ENCODE results near the gene GRIK2. TPM values are rescaled to one million over a fixed set of nuclear protein-coding genes. Genes with fewer than 3 reads are reported as not detected.

GRIK2 gene
- total and polyA plus RNA-seq, 2 donors (not counting 3 experiments of a cell fraction or from before 2014, with no cell fraction given): not detected

DNA sequence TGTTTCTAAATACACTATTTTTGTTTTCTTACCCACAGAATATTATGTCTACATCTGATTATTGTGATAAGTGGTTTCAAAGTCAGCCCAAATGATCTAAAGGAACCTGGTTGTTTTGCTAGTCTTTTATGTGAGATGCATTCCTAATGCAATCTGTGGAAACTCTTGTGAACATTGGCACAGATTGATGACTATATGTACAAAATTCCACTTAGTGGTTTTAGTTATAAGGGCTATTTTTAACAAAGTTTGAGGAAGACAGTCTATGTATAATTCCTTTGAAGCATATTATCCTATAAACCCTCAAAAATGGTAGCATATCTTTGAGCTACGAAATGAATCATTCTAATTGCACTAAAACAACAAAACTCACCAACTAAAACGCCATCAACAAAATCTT is 140.9 kb downstream of the GRIK2 start:
- Histone ChIP-seq H3K36me3 (ENCODE audit: control insufficient read depth in 2 of 2, extremely low read depth in 1 of 2, insufficient read depth in 2 of 2, low read length in 2 of 2) (no peaks in the 10 kb centered on the region), H3K4me1 (ENCODE audit: control insufficient read depth, extremely low read depth, insufficient read depth, low read length) (no peaks in the 10 kb centered on the region), H3K79me2 (ENCODE audit: control insufficient read depth, insufficient read depth, low read length) (no peaks in the 10 kb centered on the region), H3K4me3 (replicated peaks in 1 of 3; ENCODE audit: insufficient read depth in 1 of 3, low read depth in 1 of 3, low read length in 3 of 3) (no peak overlapping the region), H4K20me1 (replicated peaks; ENCODE audit: control insufficient read depth, extremely low read depth, insufficient read depth, low read length) (no peaks in the 10 kb centered on the region), H3K27ac (ENCODE audit: insufficient read depth, low read depth, low read length) (no peak overlapping the region), H2AFZ (ENCODE audit: low read depth, low read length) (no peak overlapping the region), H3K4me2 (ENCODE audit: insufficient read depth, low read length) (no peak overlapping the region), H3K9ac (replicated peaks; ENCODE audit: extremely low read depth, insufficient read depth, low read length) (no peak overlapping the region), H3K27me3 (ENCODE audit: control insufficient read depth in 2 of 2, insufficient read depth in 2 of 2, low read length in 2 of 2) (no peaks in the 10 kb centered on the region), H3K9me1 (replicated peaks; ENCODE audit: control insufficient read depth, extremely low read depth, insufficient read depth, low read length) (no peaks in the 10 kb centered on the region), H3K9me3 (replicated peaks; ENCODE audit: control insufficient read depth, insufficient read depth, low read length) (peaks cover 1% of the 10 kb centered on the region)
- FAIRE-seq (no peak), DNase-seq (ENCODE audit: low read depth, low spot score) (no peak)
- dilution Hi-C loops (cut with MboI; ENCODE audit: extremely low pct_ligation_motif_present, low sequenced_read_pairs) (no loop called here), intact Hi-C loops (cut with micrococcal nuclease) (no loop called here)
- ChIA-PET POLR2A (no interaction called here), CTCF (no interaction called here)
- BruUV-seq (replicated peaks): no TSS peak
- TF ChIP-seq, protein P1, sequence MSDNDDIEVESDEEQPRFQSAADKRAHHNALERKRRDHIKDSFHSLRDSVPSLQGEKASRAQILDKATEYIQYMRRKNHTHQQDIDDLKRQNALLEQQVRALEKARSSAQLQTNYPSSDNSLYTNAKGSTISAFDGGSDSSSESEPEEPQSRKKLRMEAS (IDR thresholded peaks at IDR 0.05; ENCODE audit: insufficient read depth, insufficient read length): no peak
- TF ChIP-seq JUN (IDR thresholded peaks at IDR 0.05; ENCODE audit: borderline replicate concordance, insufficient read depth, insufficient read length, low read depth): no peak
- TF ChIP-seq POLR2AphosphoS5 (IDR thresholded peaks at IDR 0.05; ENCODE audit: insufficient read depth, low read depth, low read length): no peak
- TF ChIP-seq EZH2 (IDR thresholded peaks at IDR 0.05; ENCODE audit: borderline replicate concordance, low read depth, low read length, severe bottlenecking): no peak
- TF ChIP-seq GATA2 (IDR thresholded peaks at IDR 0.05; ENCODE audit: insufficient read depth, insufficient read length, low read depth, low read length): no peak
- no peak for TF ChIP-seq POLR2A (IDR thresholded peaks at IDR 0.05; ENCODE audit: low read depth, low read length)
- TF ChIP-seq MYC (IDR thresholded peaks at IDR 0.05; ENCODE audit: low read depth, low read length): no peak
- TF ChIP-seq, protein P2, sequence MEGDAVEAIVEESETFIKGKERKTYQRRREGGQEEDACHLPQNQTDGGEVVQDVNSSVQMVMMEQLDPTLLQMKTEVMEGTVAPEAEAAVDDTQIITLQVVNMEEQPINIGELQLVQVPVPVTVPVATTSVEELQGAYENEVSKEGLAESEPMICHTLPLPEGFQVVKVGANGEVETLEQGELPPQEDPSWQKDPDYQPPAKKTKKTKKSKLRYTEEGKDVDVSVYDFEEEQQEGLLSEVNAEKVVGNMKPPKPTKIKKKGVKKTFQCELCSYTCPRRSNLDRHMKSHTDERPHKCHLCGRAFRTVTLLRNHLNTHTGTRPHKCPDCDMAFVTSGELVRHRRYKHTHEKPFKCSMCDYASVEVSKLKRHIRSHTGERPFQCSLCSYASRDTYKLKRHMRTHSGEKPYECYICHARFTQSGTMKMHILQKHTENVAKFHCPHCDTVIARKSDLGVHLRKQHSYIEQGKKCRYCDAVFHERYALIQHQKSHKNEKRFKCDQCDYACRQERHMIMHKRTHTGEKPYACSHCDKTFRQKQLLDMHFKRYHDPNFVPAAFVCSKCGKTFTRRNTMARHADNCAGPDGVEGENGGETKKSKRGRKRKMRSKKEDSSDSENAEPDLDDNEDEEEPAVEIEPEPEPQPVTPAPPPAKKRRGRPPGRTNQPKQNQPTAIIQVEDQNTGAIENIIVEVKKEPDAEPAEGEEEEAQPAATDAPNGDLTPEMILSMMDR (IDR thresholded peaks at IDR 0.05; ENCODE audit: extremely low read depth in 1 of 2, insufficient read depth in 1 of 2, low read depth in 1 of 2, low read length in 2 of 2): no peak
- TF ChIP-seq FOS (IDR thresholded peaks at IDR 0.05; ENCODE audit: borderline replicate concordance, insufficient read depth, low read length): no peak

All from endothelial cell of umbilical vein (primary cell).